ENCODE measurements around the gene RAPGEF4. TPM values are rescaled to one million over a fixed set of nuclear protein-coding genes. Genes with fewer than 3 reads are reported as not detected.
"Not testable (repeated sequence)": the region's sequence is repeated elsewhere in the genome, so short reads cannot be mapped to it uniquely, and the experiment has no call there.

The RAPGEF4 gene
- total and polyA plus RNA-seq, 4 donors = 0.46 to 22.8 (median 3.9) TPM

GRCh38 chr2:173090276-173090877, 354.7 kb downstream of the RAPGEF4 start:
- intact Hi-C loops (cut with DNase I) = no loop called here
- Histone ChIP-seq H3K36me3 (ENCODE audit: control insufficient read depth in 1 of 2, insufficient read depth in 2 of 2, low read length in 1 of 2) (no peaks in the 10 kb centered on the region), H3K4me3 (ENCODE audit: low read length in 2 of 2) (peak overlapping the region in 1 of 2 donors; percentile 58), H3K4me1 (ENCODE audit: control insufficient read depth in 1 of 2, insufficient read depth in 2 of 2, low read length in 2 of 2) (peaks cover 2 to 11% of the 10 kb centered on the region in 2 donors), H3K9me3 (ENCODE audit: control insufficient read depth, low read length) (no peaks in the 10 kb centered on the region), H3K27ac (ENCODE audit: low read depth in 1 of 2, low read length in 2 of 2) (peak overlapping the region; percentile 52 to 83), H3K27me3 (ENCODE audit: control insufficient read depth in 1 of 2, insufficient read depth in 2 of 2, low read length in 1 of 2) (no peaks in the 10 kb centered on the region)
- ATAC-seq (ENCODE audit: low FRiP score) = peak; percentile 40
- DNase-seq = peak in 1 of 2 donors; percentile 68
- 5 to 7% methylated on average over 11 of the region's 11 CpGs for WGBS, 2 donors

GRCh38 chr2:173090973-173091660, 355.5 kb downstream of the RAPGEF4 start:
- WGBS, 2 donors = 10 to 13% methylated on average over 10 of the region's 10 CpGs
- no peaks in the 10 kb centered on the region for H3K36me3 ChIP-seq (ENCODE audit: control insufficient read depth in 1 of 2, insufficient read depth in 2 of 2, low read length in 1 of 2)
- DNase-seq = no peak
- intact Hi-C loops (cut with DNase I) = no loop called here
- no peaks in the 10 kb centered on the region for H3K27me3 ChIP-seq (ENCODE audit: control insufficient read depth in 1 of 2, insufficient read depth in 2 of 2, low read length in 1 of 2)
- no peaks in the 10 kb centered on the region for H3K9me3 ChIP-seq (ENCODE audit: control insufficient read depth, low read length)
- peak overlapping the region in 1 of 2 donors; percentile 5 for H3K4me3 ChIP-seq (ENCODE audit: low read length in 2 of 2)
- peak overlapping the region; percentile 30 to 94 for H3K27ac ChIP-seq (ENCODE audit: low read depth in 1 of 2, low read length in 2 of 2)
- H3K4me1 ChIP-seq (ENCODE audit: control insufficient read depth in 1 of 2, insufficient read depth in 2 of 2, low read length in 2 of 2) = peaks cover 2 to 11% of the 10 kb centered on the region in 2 donors
- ATAC-seq (ENCODE audit: low FRiP score) = peak; percentile 84

- DNase-seq (no peak), ATAC-seq (ENCODE audit: low FRiP score) (no peak)
- H3K36me3 ChIP-seq (ENCODE audit: control insufficient read depth in 1 of 2, insufficient read depth in 2 of 2, low read length in 1 of 2) = no peaks in the 10 kb centered on the region
- H3K4me1 ChIP-seq (ENCODE audit: control insufficient read depth in 1 of 2, insufficient read depth in 2 of 2, low read length in 2 of 2) = peaks cover 2 to 8% of the 10 kb centered on the region in 2 donors
- intact Hi-C loops (cut with DNase I) = no loop called here
- H3K27me3 ChIP-seq (ENCODE audit: control insufficient read depth in 1 of 2, insufficient read depth in 2 of 2, low read length in 1 of 2) = no peaks in the 10 kb centered on the region
- peak overlapping the region; percentile 30 to 88 for H3K27ac ChIP-seq (ENCODE audit: low read depth in 1 of 2, low read length in 2 of 2)
- 96 to 99% methylated on average over 4 of the region's 4 CpGs for WGBS, 2 donors
- H3K4me3 ChIP-seq (ENCODE audit: low read length in 2 of 2) = no peak overlapping the region
- no peaks in the 10 kb centered on the region for H3K9me3 ChIP-seq (ENCODE audit: control insufficient read depth, low read length)
Observed at GRCh38 chr2:173091910-173092309, 356.3 kb downstream of the RAPGEF4 start.

GRCh38 chr2:173092844-173093402, 357.3 kb downstream of the RAPGEF4 start:
- Histone ChIP-seq H3K9me3 (ENCODE audit: control insufficient read depth, low read length) (no peaks in the 10 kb centered on the region), H3K36me3 (ENCODE audit: control insufficient read depth in 1 of 2, insufficient read depth in 2 of 2, low read length in 1 of 2) (no peaks in the 10 kb centered on the region), H3K27ac (ENCODE audit: low read depth in 1 of 2, low read length in 2 of 2) (peak overlapping the region in 1 of 2 donors; percentile 57), H3K4me3 (ENCODE audit: low read length in 2 of 2) (no peak overlapping the region), H3K27me3 (ENCODE audit: control insufficient read depth in 1 of 2, insufficient read depth in 2 of 2, low read length in 1 of 2) (no peaks in the 10 kb centered on the region), H3K4me1 (ENCODE audit: control insufficient read depth in 1 of 2, insufficient read depth in 2 of 2, low read length in 2 of 2) (peaks cover 2 to 6% of the 10 kb centered on the region in 2 donors)
- intact Hi-C loops (cut with DNase I) = no loop called here
- no peak for DNase-seq
- WGBS, 2 donors = 93 to 94% methylated on average over 3 of the region's 3 CpGs
- no peak for ATAC-seq (ENCODE audit: low FRiP score)

- ATAC-seq (ENCODE audit: low FRiP score); H3K36me3 ChIP-seq (ENCODE audit: control insufficient read depth in 1 of 2, insufficient read depth in 2 of 2, low read length in 1 of 2); DNase-seq; H3K4me3 ChIP-seq (ENCODE audit: low read length in 2 of 2); H3K27me3 ChIP-seq (ENCODE audit: control insufficient read depth in 1 of 2, insufficient read depth in 2 of 2, low read length in 1 of 2); H3K4me1 ChIP-seq (ENCODE audit: control insufficient read depth in 1 of 2, insufficient read depth in 2 of 2, low read length in 2 of 2); H3K27ac ChIP-seq (ENCODE audit: low read depth in 1 of 2, low read length in 2 of 2); H3K9me3 ChIP-seq (ENCODE audit: control insufficient read depth, low read length); intact Hi-C loops (cut with DNase I): not testable (repeated sequence)
- WGBS, 2 donors = 77 to 93% methylated on average over 2 of the region's 2 CpGs
Observed at GRCh38 chr2:173093617-173094016, 358.0 kb downstream of the RAPGEF4 start.

GRCh38 chr2:173094731-173095130, 359.1 kb downstream of the RAPGEF4 start:
- WGBS, 2 donors = 31 to 48% methylated on average over 1 of the region's 1 CpG
- ATAC-seq (ENCODE audit: low FRiP score) (no peak), DNase-seq (no peak)
- H3K27ac ChIP-seq (ENCODE audit: low read depth in 1 of 2, low read length in 2 of 2) = no peak overlapping the region
- H3K4me3 ChIP-seq (ENCODE audit: low read length in 2 of 2) = no peak overlapping the region
- peaks cover 2 to 6% of the 10 kb centered on the region in 2 donors for H3K4me1 ChIP-seq (ENCODE audit: control insufficient read depth in 1 of 2, insufficient read depth in 2 of 2, low read length in 2 of 2)
- H3K36me3 ChIP-seq (ENCODE audit: control insufficient read depth in 1 of 2, insufficient read depth in 2 of 2, low read length in 1 of 2) = no peaks in the 10 kb centered on the region
- H3K9me3 ChIP-seq (ENCODE audit: control insufficient read depth, low read length) = no peaks in the 10 kb centered on the region
- intact Hi-C loops (cut with DNase I) = no loop called here
- no peaks in the 10 kb centered on the region for H3K27me3 ChIP-seq (ENCODE audit: control insufficient read depth in 1 of 2, insufficient read depth in 2 of 2, low read length in 1 of 2)

- Histone ChIP-seq H3K4me3 (ENCODE audit: low read length in 2 of 2) (no peak overlapping the region), H3K27ac (ENCODE audit: low read depth in 1 of 2, low read length in 2 of 2) (no peak overlapping the region), H3K9me3 (ENCODE audit: control insufficient read depth, low read length) (no peaks in the 10 kb centered on the region), H3K36me3 (ENCODE audit: control insufficient read depth in 1 of 2, insufficient read depth in 2 of 2, low read length in 1 of 2) (peaks cover 0 to 5% of the 10 kb centered on the region in 2 donors), H3K27me3 (ENCODE audit: control insufficient read depth in 1 of 2, insufficient read depth in 2 of 2, low read length in 1 of 2) (no peaks in the 10 kb centered on the region), H3K4me1 (ENCODE audit: control insufficient read depth in 1 of 2, insufficient read depth in 2 of 2, low read length in 2 of 2) (peaks cover 2 to 4% of the 10 kb centered on the region in 2 donors)
- DNase-seq = no peak
- intact Hi-C loops (cut with DNase I) = no loop called here
- ATAC-seq (ENCODE audit: low FRiP score) = no peak
- 96 to 98% methylated on average over 1 of the region's 1 CpG for WGBS, 2 donors
Observed at GRCh38 chr2:173095356-173095755, 359.7 kb downstream of the RAPGEF4 start.

- Histone ChIP-seq H3K27me3 (ENCODE audit: control insufficient read depth in 1 of 2, insufficient read depth in 2 of 2, low read length in 1 of 2) (no peaks in the 10 kb centered on the region), H3K36me3 (ENCODE audit: control insufficient read depth in 1 of 2, insufficient read depth in 2 of 2, low read length in 1 of 2) (peaks cover 0 to 5% of the 10 kb centered on the region in 2 donors), H3K27ac (ENCODE audit: low read depth in 1 of 2, low read length in 2 of 2) (no peak overlapping the region), H3K4me3 (ENCODE audit: low read length in 2 of 2) (no peak overlapping the region), H3K4me1 (ENCODE audit: control insufficient read depth in 1 of 2, insufficient read depth in 2 of 2, low read length in 2 of 2) (peaks cover 0 to 3% of the 10 kb centered on the region in 2 donors), H3K9me3 (ENCODE audit: control insufficient read depth, low read length) (no peaks in the 10 kb centered on the region)
- 97 to 100% methylated on average over 2 of the region's 2 CpGs for WGBS, 2 donors
- DNase-seq (no peak), ATAC-seq (ENCODE audit: low FRiP score) (no peak)
- intact Hi-C loops (cut with DNase I) = no loop called here
Observed at GRCh38 chr2:173099271-173099670, 363.6 kb downstream of the RAPGEF4 start.

Data from aorta (tissue), 5 donors.